HFFc6 (cell line): Measurements from ENCODE around the gene ACP4. TPM values are rescaled to one million over a fixed set of nuclear protein-coding genes. Genes with fewer than 3 reads are reported as not detected.
A peak's percentile ranks its signal among the peaks of the same experiment; 100 is the strongest.
"Not testable (repeated sequence)": the region's sequence is repeated elsewhere in the genome, so short reads cannot be mapped to it uniquely, and the experiment has no call there.

Experiments used
- DNase-seq: peaks from one replicate; pipeline ENCODE4 v3.0.0-alpha.2; 2018
- H3K27ac Mint-ChIP-seq: 2 replicates; pipeline ENCODE4 v1.8.0; 2020; ENCODE audit warnings: mild to moderate bottlenecking, mixed read lengths
- H3K27me3 Mint-ChIP-seq: 2 replicates; pipeline ENCODE4 v1.8.0; 2021; ENCODE audit warnings: mild to moderate bottlenecking, moderate library complexity, mixed read lengths; ENCODE audit not compliant: insufficient read depth
- H3K36me3 Mint-ChIP-seq: 2 replicates; pipeline ENCODE4 v1.8.0; 2021; ENCODE audit warnings: low read depth, mixed read lengths
- H3K4me1 Mint-ChIP-seq: 2 replicates; pipeline ENCODE4 v1.8.0; 2020; ENCODE audit warnings: low read depth, mixed read lengths
- H3K4me3 Mint-ChIP-seq: 2 replicates; pipeline ENCODE4 v1.8.0; 2020; ENCODE audit warnings: mild to moderate bottlenecking, moderate library complexity, mixed read lengths
- H3K9me3 Mint-ChIP-seq: 2 replicates; pipeline ENCODE4 v1.8.0; 2020; ENCODE audit warnings: mild to moderate bottlenecking, mixed read lengths
- total RNA-seq, 6 experiments: library from RNA; stranded (reverse); fragmentation: NEBNext Ultra II Directional; extraction: Animal tissue kit (Norgen Biotek cat#: 25700); gene quantifications; 2 replicates in 1 of 6; 3 replicates in 5 of 6; pipeline ENCODE4 v1.2.3, GENCODE V29; 2021
- TF ChIP-seq, protein P1 (sequence below): fragments of 200-600 bp; sonication (generic); IDR thresholded peaks from 2 replicates; pipeline ENCODE4 v1.5.0; 2021; ENCODE audit warnings: antibody characterized with exemption, mild to moderate bottlenecking

ACP4 gene
- total RNA-seq, 6 experiments from 2014 or later = not detected

DNA sequence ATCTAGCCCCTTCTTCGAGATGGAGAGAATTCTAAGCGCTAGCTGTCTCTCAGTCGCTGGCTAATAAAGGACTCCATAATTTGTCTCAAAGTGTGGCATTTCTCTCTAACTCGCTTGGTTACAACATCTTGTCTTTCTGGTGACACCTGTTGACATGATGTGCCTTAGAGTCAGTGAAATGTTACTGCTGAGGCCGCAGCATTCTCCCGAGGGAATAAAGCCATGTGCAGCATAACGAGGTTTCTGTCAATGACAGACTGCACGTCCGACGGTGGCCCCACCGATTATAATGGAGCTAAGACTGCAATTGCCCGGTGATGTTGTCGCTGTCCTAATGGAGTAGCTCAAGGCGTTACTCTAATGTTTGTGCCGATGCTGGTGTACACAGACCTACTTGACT, 40.2 kb upstream of the ACP4 start:
- no peaks in the 10 kb centered on the region for H3K36me3 Mint-ChIP-seq

DNA sequence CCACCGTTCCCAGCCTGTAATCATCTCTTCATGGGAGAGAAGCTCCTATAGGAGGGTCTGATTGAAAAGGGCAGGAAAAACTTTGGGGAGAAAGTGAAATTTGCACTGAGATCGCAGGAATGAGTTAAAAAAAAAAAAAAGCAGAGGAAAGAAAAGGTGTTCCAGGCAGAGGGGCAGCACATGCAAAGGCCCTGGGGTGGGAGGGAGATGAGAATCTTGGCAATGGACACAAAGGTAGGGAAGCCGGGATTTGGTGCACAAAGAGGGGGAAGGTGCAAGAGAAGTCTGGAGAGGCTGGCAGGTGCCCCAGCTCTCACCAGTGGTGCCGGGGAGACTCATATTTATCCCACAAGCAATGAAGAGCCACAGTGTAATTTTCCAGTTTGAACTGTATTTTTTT, 36.3 kb upstream of the ACP4 start:
- Mint-ChIP-seq H3K9me3 (no peaks in the 10 kb centered on the region), H3K27me3 (peaks cover 22% of the 10 kb centered on the region), H3K36me3 (no peaks in the 10 kb centered on the region), H3K27ac (no peak overlapping the region), H3K4me3 (no peak overlapping the region), H3K4me1 (no peaks in the 10 kb centered on the region)
- DNase-seq = no peak
- TF ChIP-seq, protein P1, sequence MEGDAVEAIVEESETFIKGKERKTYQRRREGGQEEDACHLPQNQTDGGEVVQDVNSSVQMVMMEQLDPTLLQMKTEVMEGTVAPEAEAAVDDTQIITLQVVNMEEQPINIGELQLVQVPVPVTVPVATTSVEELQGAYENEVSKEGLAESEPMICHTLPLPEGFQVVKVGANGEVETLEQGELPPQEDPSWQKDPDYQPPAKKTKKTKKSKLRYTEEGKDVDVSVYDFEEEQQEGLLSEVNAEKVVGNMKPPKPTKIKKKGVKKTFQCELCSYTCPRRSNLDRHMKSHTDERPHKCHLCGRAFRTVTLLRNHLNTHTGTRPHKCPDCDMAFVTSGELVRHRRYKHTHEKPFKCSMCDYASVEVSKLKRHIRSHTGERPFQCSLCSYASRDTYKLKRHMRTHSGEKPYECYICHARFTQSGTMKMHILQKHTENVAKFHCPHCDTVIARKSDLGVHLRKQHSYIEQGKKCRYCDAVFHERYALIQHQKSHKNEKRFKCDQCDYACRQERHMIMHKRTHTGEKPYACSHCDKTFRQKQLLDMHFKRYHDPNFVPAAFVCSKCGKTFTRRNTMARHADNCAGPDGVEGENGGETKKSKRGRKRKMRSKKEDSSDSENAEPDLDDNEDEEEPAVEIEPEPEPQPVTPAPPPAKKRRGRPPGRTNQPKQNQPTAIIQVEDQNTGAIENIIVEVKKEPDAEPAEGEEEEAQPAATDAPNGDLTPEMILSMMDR = no peak

More for the DNA sequence above, 40.2 kb upstream of the ACP4 start:
- no peaks in the 10 kb centered on the region for H3K4me1 Mint-ChIP-seq
- TF ChIP-seq, protein P1 = no peak
- H3K27me3 Mint-ChIP-seq = peaks cover 25% of the 10 kb centered on the region
- no peaks in the 10 kb centered on the region for H3K9me3 Mint-ChIP-seq
- H3K27ac Mint-ChIP-seq = no peak overlapping the region
- DNase-seq = no peak
- no peak overlapping the region for H3K4me3 Mint-ChIP-seq

DNA sequence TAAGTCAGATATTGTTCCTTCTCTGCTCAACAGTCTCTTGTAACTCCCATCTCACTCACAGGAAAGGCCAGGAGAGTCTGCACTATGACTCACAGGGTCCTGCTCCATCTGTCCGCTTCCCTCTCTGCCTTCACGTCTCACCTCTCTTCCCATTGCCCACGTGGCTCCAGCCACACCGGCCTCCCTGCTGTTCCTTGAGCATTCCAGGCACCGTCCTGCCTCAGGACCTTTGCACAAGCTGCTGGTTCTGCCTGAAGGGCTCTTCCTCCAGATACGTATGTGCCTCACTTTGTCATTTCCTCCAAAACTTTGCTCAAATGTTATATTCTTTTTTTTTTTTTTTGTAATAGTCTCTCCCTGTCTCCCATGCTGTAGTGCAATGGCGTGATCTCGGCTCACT, 34.0 kb upstream of the ACP4 start:
- H3K27me3 Mint-ChIP-seq = peaks cover 17% of the 10 kb centered on the region
- not testable (repeated sequence) for H3K4me1 Mint-ChIP-seq, H3K36me3 Mint-ChIP-seq, H3K4me3 Mint-ChIP-seq, H3K9me3 Mint-ChIP-seq, H3K27ac Mint-ChIP-seq, DNase-seq

DNA sequence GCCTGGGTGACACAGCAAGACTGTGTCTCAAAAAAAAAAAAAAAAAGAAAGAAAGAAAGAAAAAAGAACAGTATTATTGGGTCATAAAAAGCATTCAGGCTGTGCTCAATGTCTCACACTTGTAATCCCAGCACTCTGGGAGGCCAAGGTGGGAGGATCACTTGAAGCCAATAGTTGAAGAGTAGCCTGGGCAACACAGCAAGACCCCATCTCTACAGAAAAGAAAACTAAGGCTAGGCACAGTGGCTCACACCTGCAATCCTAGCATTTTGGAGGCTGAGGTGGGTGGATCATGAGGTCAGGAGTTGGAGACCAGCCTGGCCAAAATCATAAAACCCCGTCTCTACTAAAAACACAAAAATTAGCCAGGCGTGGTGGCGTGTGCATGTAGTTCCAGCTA, 32.6 kb upstream of the ACP4 start:
- H3K27ac Mint-ChIP-seq, H3K4me3 Mint-ChIP-seq, H3K36me3 Mint-ChIP-seq, H3K9me3 Mint-ChIP-seq, H3K4me1 Mint-ChIP-seq, H3K27me3 Mint-ChIP-seq, DNase-seq: not testable (repeated sequence)

DNA sequence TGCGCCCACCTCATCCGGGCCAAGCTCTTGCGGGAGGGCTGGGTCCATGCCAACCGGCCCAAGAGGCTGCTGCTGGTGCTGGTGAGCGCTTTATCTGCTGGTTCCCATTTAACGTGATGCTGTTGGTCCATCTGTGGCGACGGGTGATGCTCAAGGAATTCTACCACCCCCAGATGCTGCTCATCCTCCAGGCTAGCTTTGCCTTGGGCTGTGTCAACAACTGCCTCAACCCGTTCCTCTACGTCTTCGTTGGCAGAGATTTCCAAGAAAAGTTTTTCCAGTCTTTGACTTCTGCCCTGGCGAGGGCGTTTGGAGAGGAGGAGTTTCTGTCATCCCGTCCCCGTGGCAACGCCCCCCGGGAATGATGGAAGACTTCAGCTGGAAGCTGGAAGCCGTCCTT, 31.1 kb upstream of the ACP4 start:
- H3K27me3 Mint-ChIP-seq, H3K36me3 Mint-ChIP-seq, H3K27ac Mint-ChIP-seq, H3K4me1 Mint-ChIP-seq, H3K9me3 Mint-ChIP-seq, DNase-seq, H3K4me3 Mint-ChIP-seq: not testable (repeated sequence)

DNA sequence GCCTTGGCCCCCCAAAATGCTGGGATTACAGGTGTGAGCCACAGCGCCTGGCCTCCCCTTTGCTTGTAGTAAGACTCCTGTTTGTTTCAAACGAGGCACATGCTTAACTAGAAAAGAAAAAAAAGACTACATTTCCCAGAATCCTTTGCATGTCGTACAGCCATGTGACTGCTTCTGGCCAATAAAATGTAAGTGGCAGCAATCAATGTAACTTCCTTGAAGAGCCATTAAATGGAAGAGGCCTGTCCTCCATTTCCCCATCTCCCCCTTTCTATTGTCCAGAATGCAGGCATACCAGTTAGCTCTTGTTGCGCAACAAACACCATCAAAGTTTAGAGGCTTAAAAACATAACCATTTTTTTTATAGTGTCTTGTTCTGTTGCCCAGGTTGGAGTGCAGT, 30.3 kb upstream of the ACP4 start:
- no peaks in the 10 kb centered on the region for H3K9me3 Mint-ChIP-seq
- peak; percentile 35 for DNase-seq
- no peak overlapping the region for H3K27ac Mint-ChIP-seq
- TF ChIP-seq, protein P1 = no peak
- H3K36me3 Mint-ChIP-seq = no peaks in the 10 kb centered on the region
- peaks cover 2% of the 10 kb centered on the region; the same call in 1 of the 2 replicates for H3K27me3 Mint-ChIP-seq
- no peaks in the 10 kb centered on the region for H3K4me1 Mint-ChIP-seq
- H3K4me3 Mint-ChIP-seq = no peak overlapping the region

DNA sequence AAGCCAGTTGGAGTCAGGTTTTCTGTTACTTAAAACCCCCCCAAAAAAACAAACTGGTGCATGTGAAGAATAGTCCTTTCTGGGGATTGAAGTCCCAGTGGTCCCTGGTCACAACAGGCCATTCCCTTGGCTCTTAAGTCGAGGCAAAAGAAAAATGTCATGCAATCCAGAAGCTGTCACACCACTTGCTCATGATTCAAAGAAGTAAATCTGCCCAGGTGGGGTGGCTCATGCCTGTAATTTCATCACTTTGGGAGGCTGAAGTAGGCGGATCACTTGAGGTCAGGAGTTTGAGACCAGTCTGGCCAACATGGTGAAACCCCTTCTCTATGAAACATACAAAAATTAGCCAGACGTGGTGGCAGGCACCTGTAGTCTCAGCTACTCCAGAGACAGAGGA, 28.7 kb upstream of the ACP4 start:
- not testable (repeated sequence) for DNase-seq, H3K36me3 Mint-ChIP-seq, H3K9me3 Mint-ChIP-seq, H3K4me1 Mint-ChIP-seq, H3K27ac Mint-ChIP-seq, H3K27me3 Mint-ChIP-seq, H3K4me3 Mint-ChIP-seq

DNA sequence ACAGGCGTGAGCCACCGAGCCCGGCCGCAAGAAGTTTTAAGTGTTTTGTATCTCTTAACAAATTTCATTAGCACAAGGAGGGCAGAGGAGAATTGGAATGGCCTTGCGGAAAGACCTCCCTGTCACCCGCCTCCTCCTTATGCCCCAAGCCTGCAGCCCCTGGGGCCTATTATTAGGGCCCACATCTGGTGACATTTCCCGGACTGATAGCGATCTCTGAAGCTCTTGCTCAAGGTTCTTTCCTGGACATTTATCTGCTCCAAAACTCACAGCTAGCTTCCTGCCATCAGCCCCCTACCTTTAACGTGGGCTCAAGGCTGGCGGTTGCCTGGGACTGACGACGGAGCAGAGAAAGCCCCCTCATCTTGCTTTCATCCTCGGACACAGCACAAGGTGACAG, 26.7 kb upstream of the ACP4 start:
- H3K27me3 Mint-ChIP-seq, H3K4me1 Mint-ChIP-seq, DNase-seq, H3K9me3 Mint-ChIP-seq, H3K27ac Mint-ChIP-seq, H3K4me3 Mint-ChIP-seq, H3K36me3 Mint-ChIP-seq: not testable (repeated sequence)
